ENCODE results near the gene PPP6R3.
"Not testable (repeated sequence)": the region's sequence is repeated elsewhere in the genome, so short reads cannot be mapped to it uniquely, and the experiment has no call there.

Gene PPP6R3

DNA sequence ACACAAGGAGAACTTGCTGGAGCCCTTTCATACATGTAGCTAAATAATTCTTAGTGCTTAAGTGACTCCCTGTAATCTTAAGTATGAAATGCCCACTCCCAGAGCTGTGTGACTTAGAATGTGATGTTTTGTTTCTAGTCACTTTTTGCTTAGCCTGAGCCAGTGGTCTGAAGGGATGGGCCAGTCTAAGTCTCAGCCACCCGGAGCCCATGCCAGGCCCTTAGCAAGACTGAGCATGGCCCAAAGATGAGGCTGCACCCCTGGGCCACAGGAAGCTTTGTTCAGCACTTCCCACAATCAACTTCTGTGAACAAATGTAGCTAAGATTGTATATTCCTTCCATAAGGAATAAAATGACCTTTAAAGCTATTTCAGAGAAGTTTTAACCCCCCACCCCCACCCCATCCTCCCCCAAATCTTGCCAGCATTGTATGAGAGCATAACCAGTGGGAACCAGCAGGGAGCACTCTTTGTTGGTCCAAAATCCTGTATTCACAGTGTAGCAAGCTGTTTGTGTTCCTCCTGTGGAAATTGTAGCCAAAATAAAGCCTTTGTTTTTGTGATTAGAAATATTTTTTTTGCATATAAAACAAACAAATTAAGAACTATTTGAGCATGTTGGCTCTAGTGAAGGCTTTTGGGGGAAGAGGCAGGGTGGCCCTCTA lies 150.0 kb downstream of the PPP6R3 start:
- DNase-seq (ENCODE audit: low read depth), result no peak

DNA sequence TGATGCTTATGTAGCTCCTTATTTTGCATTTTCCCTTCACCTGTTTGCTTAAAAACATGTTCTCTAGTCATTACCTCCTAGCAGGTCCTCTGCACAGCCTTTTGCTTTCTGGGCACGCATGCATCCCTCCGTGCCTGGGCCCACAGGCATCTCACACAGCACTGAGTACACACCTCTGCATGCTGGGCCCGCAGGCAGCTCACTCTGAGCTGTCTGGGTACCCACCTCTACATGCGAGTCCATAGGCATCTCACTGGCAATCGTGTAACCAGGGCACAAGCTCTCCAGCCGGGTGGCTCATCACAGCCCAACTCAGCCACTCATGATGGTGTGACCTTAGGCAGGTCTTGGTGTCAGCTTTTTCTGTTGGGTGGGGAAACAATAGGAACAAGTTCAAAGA lies 155.1 kb downstream of the PPP6R3 start:
- no peak for DNase-seq (ENCODE audit: low read depth)

DNA sequence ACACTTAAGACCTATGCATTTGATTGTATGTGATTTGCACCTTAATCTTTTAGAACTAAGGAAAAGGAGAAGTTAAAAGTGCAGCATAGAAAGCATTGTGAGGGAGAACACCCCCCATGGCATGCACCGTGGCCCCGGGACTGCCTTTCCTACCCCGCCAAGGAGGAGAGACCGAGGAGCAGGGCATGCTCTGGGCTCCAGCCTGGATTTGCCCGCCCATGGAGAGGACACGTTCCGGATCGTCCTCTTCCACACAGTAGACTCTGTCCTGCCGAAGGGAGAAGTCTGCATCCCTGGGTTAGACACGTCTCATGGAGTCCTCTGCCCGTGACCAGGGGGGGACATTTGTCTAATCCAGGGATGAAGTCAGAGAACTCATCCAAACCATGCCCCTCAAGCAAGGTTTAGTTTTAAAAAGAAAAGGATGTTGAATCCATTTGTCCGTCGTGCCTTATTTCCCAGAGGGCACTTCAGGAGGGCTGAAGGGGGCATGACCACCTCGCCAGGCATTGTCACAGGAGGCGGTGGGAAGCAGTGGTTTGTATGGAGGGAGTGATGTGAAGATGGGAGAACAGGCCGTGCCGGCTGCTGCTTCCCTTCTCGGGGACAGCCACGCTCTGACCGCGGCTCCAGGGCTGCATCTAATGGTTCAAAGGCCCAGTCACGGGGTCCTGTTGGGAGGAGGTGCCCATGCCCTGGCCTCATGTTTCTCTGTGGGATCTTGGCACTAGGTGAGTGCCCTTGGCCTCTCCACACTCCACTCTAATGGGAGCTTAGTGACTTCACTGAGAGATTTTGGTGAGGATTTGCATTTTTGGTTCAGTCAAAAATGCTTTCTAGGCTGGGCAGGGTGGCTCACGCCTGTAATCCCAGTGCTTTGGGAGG lies 157.6 kb downstream of the PPP6R3 start:
- no peak for DNase-seq (ENCODE audit: low read depth)

DNA sequence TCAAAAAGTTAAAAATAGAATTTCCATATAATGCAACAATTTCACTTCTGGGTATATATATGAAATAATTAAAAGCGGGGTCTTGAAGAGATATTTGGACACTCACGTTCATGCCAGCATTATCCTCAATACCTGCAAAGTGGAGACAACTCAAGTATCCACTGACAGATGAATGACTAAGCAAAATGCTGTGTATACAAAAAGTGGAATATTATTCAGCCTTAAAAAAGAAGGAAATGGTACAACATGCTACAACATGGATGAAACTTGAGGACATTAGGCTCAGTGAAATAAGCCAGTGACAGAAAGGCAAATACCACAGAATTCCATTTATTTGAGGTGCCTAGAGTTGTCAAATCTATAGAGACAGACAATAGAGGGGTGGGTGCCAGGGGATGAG lies 161.3 kb downstream of the PPP6R3 start:
- DNase-seq (ENCODE audit: low read depth), result no peak

DNA sequence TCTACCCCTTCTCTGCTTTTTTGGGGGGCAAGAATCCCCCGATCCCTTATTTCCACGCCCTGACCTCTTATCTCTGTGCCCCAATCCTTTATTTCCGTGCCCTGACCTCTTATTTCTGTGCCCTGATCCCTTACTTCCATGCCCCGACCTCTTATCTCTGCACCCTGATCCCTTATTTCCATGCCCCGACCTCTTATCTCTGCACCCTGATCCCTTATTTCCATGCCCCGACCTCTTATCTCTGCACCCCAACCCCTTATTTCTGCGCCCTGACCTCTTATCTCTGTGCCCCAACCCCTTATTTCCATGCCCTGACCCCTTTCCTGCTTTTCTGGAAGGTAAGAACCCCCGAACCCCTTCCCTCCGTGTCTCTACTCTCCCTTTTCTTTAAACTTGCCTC lies 163.2 kb downstream of the PPP6R3 start:
- not testable (repeated sequence) for DNase-seq (ENCODE audit: low read depth)

DNA sequence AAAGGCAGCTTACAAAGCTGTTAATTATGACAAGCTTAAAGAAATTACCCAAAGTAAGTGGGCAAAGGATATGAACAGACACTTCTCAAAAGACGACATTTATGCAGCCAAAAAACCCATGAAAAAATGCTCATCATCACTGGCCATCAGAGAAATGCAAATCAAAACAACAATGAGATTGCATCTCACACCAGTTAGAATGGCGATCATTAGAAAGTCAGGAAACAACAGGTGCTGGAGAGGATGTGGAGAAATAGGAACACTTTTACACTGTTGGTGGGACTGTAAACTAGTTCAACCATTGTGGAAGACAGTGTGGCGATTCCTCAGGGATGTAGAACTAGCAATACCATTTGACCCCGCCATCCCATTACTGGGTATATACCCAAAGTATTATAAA lies 164.5 kb downstream of the PPP6R3 start:
- DNase-seq (ENCODE audit: low read depth), result not testable (repeated sequence)

DNA sequence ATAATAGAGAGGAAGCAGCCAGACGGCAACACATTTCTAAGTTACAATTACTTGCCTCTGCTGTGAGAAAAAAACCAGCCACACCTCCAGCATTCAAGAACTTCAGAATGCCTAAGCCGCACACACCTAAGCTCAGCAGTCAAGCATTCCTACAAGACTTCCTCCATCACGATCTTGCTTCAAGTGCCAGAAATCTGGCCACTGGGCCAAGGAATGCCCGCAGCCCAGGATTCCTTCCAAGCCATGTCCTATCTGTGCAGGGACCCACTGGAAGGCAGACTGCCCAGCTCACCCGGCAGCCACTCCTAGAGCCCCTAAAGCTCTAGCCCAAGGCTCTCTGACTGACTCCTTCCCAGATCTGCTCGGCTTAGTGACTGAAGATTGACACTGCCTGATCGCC lies 165.7 kb downstream of the PPP6R3 start:
- DNase-seq (ENCODE audit: low read depth), result not testable (repeated sequence)

DNA sequence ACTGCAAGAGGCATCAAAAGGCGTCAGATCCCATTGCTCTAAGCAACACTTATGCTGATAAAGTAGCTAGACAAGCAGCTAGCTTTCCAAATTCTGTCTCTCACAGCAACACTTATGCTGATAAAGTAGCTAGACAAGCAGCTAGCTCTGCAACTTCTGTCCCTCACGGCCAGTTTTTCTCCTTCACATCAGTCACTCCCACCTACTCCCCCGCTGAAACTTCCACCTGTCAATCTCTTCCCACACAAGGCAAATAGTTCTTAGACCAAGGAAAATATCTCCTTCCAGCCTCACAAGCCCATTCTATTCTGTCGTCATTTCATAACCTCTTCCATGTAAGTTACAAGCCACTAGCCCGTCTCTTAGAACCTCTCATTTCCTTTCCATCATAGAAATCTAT lies 168.3 kb downstream of the PPP6R3 start:
- DNase-seq (ENCODE audit: low read depth), result not testable (repeated sequence)

DNA sequence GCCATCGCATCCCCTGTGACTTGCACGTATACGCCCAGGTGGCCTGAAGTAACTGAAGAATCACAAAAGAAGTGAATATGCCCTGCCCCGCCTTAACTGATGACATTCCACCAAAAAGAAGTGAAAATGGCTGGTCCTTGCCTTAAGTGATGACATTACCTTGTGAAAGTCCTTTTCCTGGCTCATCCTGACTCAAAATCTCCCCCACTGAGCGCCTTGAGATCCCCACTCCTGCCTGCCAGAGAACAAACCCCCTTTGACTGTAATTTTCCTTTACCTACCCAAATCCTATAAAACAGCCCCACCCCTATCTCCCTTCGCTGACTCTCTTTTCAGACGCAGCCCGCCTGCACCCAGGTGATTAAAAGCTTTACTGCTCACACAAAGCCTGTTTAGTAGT lies 171.8 kb downstream of the PPP6R3 start:
- not testable (repeated sequence) for DNase-seq (ENCODE audit: low read depth)

DNA sequence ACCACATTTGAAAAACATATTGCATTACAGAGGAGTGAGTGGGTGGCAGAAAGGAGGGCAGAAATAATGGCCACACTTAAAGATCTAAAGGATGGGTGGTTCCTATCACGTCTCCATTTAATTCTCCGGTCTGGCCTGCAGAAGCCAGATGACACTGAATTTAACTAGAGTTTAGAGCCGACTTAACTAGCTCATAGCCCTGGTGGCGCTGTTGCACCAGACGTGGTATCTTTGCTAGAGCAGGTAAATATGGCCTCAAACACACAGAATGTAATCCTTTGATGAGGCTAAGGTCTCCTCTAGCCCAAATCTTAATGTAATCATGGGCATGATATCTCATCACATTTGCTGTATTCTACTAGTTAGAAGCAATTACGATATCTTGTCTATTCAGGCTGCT lies 172.2 kb downstream of the PPP6R3 start:
- DNase-seq (ENCODE audit: low read depth), result no peak

DNA sequence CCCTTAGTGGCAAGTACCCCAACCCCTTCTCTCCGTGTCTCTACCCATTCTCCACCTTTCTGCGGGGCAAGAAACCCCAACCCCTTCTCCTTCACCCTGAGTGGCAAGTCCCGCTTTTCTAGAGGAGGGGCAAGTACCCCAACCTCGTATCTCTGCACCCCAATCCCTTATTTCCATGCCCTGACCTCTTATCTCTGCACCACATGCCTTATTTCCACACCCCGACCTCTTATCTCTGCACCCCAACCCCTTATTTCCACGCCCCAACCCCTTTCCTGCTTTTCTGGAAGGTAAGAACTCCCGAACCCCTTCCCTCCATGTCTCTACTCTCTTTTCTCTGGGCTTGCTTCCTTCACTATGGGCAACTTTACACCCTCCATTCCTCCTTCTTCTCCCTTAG lies 174.1 kb downstream of the PPP6R3 start:
- not testable (repeated sequence) for DNase-seq (ENCODE audit: low read depth)

DNA sequence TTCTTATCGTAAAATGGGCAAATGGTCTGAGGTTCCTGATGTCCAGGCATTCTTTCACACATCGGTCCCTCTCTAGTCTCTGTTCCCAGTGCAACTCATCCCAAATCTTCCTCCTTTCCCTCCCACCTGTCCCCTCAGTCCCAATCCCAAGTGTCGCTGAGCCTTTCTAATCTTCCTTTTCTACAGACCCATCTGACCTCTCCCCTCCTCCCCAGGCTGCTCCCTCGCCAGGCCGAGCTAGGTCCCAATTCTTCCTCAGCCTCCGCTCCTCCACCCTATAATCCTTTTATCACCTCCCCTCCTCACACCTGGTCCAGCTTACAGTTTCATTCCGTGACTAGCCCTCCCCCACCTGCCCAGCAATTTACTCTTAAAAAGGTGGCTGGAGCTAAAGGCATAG lies 174.6 kb downstream of the PPP6R3 start:
- DNase-seq (ENCODE audit: low read depth), result not testable (repeated sequence)

DNA sequence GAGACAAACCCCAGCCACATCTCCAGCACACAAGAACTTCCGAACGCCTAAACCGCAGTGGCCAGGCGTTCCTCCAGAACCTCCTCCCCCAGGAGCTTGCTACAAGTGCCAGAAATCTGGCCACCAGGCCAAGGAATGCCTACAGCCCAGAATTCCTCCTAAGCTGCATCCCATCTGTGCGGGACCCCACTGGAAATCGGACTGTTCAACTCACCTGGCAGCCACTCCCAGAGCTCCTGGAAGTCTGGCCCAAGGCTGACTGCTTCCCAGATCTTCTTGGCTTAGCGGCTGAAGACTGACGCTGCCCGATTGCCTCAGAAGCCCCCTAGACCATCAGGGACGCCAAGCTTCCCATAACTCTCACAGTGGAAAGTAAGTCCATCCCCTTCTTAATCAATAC lies 175.3 kb downstream of the PPP6R3 start:
- not testable (repeated sequence) for DNase-seq (ENCODE audit: low read depth)

DNA sequence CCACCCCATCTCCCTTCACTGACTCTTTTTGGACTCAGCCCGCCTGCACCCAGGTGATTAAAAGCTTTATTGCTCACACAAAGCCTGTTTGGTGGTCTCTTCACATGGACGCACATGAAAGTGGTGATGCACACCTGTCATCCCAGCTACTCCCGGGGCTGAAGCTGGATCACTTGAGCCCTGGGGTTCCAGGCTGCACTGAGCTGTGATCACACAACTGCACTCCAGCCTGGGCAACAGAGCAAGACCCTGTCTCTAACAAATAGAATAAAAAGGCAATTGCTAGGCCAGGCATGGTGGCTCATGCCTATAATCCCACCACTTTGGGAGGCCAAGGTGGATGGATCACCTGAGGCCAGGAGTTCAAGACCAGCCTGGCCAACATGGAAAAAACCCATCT lies 178.8 kb downstream of the PPP6R3 start:
- DNase-seq (ENCODE audit: low read depth), result not testable (repeated sequence)

DNA sequence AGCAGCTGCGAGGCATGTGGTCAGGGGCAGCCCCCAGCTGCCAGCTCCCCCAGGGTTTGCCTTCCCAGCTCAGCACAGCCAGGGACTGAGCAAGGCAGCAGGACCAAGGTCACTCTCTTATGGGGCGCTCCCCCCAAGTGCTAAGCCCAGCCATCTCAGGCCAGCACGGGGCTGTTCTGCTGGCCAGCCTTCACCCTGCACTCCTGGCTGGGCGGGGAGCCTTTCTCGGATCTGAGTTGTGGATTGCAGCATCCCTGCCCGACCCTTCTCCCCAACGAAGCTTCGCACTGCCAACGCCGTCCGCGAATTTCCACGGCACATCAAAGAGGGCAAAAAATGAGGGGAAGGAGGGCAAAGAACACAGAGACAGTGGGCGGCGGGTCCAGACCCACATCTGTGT lies 181.3 kb downstream of the PPP6R3 start:
- no peak for DNase-seq (ENCODE audit: low read depth)

DNA sequence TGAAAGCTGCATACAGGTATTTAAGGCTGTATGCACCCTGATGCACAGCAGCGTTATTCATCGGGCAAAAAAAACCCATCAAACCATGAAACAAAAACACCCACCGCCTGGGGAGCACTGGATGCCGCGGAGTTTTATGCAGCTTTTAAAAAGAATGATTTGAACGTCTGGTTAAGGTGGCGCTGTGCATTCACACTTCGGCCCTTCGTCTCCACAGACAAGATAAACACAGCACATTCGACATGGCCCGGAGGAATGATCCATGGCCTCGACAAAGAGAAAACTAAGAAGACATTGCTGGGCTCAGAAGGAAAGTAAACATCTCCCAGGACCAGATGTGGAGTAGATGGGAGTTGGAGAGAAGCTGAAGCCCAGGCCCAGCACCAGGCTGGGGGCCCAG lies 183.0 kb downstream of the PPP6R3 start:
- no peak for DNase-seq (ENCODE audit: low read depth)

DNA sequence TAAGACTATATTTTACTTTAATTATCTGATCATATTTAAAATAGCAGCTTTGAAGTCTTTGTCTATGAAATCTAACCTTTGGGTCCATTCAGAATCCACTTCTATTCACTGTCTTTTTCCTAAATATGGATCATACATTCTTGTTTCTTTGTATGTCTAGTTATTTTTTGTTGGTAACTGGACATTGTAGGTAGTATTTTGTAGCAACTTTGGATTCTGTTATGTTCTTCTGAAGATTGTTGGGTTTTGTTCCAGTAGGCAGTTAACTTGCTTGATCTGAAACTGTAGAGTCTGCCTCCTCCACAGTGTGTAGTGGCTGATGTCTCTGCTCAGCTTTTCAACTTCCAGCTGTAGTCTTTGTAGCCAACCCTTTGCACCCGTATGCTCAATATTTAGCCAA lies 186.3 kb downstream of the PPP6R3 start:
- DNase-seq (ENCODE audit: low read depth), result no peak

DNA sequence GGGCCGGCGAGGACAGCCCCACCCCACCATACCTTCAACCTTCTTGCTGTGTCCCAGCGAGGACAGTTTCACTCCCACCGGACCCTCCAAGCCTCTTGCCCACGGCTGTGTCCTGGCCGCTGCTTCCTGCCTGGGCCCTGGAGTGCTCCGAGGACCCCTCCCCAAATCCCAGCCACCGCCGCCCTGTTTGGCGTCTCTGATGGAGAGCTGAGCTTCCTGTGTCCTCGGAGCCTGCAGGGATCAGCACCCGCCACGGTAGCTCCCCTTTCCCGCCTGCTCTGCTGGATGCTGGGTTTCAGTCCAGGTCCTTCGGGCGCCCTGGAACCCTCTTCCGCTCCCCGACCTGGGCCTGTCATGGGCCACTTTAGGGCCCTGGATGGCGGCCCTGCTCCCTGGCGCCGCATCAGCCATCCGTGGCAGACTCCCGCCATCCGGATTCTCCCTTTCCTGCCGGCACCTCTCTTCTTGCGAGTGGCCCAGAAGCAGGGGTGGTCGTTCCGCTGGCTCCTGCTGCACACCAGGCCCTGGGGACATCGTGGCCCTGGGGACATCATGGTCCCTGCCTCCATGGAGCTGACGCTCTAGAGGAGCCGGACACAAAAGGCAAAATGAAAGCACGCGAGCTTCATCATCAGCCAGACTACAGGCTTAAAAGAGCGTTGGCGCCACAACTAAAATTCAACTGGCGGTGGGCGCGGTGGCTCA lies 189.5 kb downstream of the PPP6R3 start:
- DNase-seq (ENCODE audit: low read depth), result no peak

DNA sequence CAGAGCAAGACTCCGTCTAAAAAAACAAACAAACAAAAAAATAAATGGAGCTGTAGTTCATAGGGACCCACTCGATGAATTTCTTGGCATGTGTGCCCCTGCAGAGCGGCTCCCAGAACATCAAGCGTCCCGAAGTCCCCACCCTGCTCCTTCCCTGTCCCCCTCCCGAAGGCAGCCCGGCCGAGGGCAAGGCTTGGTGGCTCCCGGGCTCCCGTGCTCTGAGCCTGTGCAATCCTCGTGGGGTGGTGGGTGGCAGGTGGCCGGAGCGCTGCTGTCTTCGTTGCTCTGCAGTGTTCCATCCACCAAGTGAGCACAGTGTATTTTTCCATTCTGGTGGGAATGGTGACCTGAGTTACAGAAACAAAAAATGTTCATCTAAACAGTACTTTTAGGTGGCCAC lies 190.2 kb downstream of the PPP6R3 start:
- DNase-seq (ENCODE audit: low read depth), result no peak

DNA sequence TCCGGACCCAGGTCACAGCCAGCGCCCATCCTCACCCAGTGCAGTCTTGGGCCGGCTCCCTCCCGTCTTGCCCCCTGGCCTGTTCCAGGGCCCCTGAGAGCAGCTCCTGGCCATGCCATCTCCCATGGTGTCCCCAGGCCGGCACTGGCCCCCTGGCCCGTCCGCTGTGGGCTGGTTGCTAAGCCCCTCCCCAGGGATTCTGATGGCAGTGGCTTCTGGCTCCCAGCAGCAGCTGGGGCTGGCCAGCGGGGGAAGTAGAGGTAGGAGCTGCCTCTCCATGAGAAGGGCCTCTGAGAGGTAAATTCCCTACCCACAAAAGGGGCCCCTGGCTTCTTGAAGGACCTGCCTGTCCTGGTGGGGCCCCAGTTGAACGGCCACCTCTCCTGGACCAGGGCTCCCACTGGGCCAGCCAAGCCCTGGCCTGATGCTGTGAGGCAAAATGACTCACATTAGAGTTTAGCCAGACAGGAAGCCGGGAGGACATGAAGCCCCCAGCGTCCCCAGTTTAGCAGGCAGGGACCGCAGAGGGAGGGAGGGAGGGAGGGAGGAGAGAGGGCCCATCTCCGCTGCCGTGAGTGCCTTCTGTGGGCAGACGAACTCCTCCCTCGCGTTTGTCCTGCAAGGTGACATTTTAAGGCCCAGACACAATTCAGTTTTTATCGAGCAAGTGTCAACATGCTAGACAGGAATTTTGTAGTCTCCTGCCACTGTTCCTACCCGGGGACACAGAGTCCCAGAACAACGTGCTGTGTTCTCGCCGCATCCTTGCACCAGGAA lies 190.8 kb downstream of the PPP6R3 start:
- no peak for DNase-seq (ENCODE audit: low read depth)

DNA sequence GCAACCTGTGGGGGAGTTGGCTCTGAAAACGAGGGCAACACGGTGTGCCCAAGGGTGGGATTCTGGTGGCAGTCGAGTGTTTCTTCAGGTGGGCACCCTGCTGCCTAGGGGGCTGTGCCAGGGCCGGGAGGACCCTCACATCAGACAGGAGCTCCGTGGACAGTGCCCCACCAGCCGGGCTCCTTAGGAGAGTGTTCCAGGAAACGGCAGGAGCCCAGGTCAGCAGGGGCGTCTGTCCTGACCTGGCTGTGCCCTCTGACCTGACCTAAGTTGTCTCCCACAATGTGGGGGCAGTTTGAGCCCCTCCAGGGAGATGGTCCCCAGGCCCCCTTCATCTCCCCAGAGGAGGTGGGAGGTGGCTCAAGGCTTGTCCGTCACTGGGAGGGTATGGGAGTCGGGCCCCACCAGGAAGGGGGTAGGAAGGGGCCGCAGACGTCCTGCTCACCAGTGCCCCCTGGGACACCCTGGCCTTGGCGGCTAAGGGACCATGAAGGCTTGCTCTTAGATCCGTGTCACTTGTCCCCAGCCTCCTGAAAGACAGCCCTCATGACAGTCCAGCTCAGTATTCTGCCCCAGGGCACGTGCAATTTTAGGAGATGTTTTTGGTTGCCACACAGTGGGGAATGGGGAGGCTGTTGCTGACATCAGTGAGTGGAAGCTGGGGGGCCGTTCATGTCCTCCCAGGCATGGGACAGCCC lies 191.6 kb downstream of the PPP6R3 start:
- no peak for DNase-seq (ENCODE audit: low read depth)
